ENCODE results near the gene TRIM17. TPM values are rescaled to one million over a fixed set of nuclear protein-coding genes. Genes with fewer than 3 reads are reported as not detected.

The TRIM17 gene
- not detected in 2 replicates for total RNA-seq (2014; rRNA removed; shearing (Covaris generic))

GRCh38 chr1:228416217-228416933, at the start of gene TRIM17:
Gene TRIM17 (minus strand): TSS chr1:228416861. CDS start chr1:228415072, 1,789 bp downstream.
- DNase-seq (ENCODE audit: low spot score): no peak

GRCh38 chr1:228465571-228466146, 49.0 kb upstream of the TRIM17 start:
- no peak for DNase-seq (ENCODE audit: low spot score)

GRCh38 chr1:228465141-228465540, 48.5 kb upstream of the TRIM17 start:
- DNase-seq (ENCODE audit: low spot score): no peak

- no peak for DNase-seq (ENCODE audit: low spot score)
These were observed 47.9 kb upstream of the TRIM17 start for GRCh38 chr1:228464487-228464983.

- no peak for DNase-seq (ENCODE audit: low spot score)
These were observed 47.1 kb upstream of the TRIM17 start for GRCh38 chr1:228463559-228464455.

- DNase-seq (ENCODE audit: low spot score): no peak
These were observed 46.4 kb upstream of the TRIM17 start for GRCh38 chr1:228463009-228463558.

GRCh38 chr1:228462560-228462959, 45.9 kb upstream of the TRIM17 start:
- DNase-seq (ENCODE audit: low spot score): no peak

- no peak for DNase-seq (ENCODE audit: low spot score)
These were observed 44.2 kb upstream of the TRIM17 start for GRCh38 chr1:228460821-228461220.

- DNase-seq (ENCODE audit: low spot score): peak; percentile 80
These were observed 42.7 kb upstream of the TRIM17 start for GRCh38 chr1:228459091-228459993.

- DNase-seq (ENCODE audit: low spot score): peak; percentile 99
These were observed 40.9 kb upstream of the TRIM17 start for GRCh38 chr1:228457396-228458176.

GRCh38 chr1:228457017-228457395, 40.3 kb upstream of the TRIM17 start:
- no peak for DNase-seq (ENCODE audit: low spot score)

- DNase-seq (ENCODE audit: low spot score): no peak
These were observed 39.8 kb upstream of the TRIM17 start for GRCh38 chr1:228456252-228457016.

GRCh38 chr1:228455715-228456114, 39.1 kb upstream of the TRIM17 start:
- DNase-seq (ENCODE audit: low spot score): peak; percentile 19

GRCh38 chr1:228454238-228454637, 37.6 kb upstream of the TRIM17 start:
- no peak for DNase-seq (ENCODE audit: low spot score)

GRCh38 chr1:228453614-228454013, 37.0 kb upstream of the TRIM17 start:
- no peak for DNase-seq (ENCODE audit: low spot score)

- no peak for DNase-seq (ENCODE audit: low spot score)
These were observed 36.4 kb upstream of the TRIM17 start for GRCh38 chr1:228453022-228453560.

- no peak for DNase-seq (ENCODE audit: low spot score)
These were observed 35.7 kb upstream of the TRIM17 start for GRCh38 chr1:228452194-228453021.

- no peak for DNase-seq (ENCODE audit: low spot score)
These were observed 33.5 kb upstream of the TRIM17 start for GRCh38 chr1:228450200-228450599.

All from HT-29 (cell line).